ENCODE data around the gene SEMA5A. TPM values are rescaled to one million over a fixed set of nuclear protein-coding genes. Genes with fewer than 3 reads are reported as not detected.

Gene SEMA5A
- total RNA-seq, 1 donor from 2014 or later: 11.9 TPM

DNA sequence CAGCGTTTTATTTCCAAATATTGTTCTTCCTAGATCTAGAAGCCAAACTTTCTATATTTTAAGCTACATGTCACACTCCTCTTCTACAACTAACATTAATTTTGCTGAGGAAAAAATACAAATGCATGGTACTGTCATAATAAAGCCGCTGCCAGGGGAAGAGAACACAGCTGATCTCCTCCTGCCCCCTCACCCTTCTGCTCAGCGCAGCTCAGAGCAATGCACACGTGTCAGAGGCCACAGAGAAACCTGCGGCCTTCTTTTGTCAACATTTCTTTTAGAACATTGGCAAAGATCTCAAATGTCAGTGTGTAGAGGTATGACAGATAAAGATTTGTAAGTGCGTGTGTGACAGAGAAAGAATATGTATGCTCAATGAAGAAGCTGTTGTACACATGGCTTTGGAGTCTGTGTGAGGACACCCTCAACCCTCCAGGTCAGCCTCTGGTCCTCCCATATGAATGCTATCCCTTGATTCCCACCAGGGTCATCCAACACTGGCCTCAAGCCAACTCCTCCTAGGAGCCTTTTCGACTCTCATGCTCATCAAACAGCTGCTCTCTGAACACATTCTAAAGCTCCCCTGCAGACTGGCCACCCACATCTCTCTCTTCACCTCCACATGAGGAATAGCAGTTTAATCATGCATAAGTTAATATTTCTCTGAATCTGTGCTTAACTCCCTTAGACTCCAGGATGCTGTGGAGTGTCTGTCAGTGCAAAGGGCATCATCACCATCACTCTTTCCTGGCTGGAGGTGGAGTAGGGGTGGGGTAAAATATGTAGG lies 43.4 kb upstream of the SEMA5A start:
- Histone ChIP-seq H3K9me3 (ENCODE audit: low read depth) (no peaks in the 10 kb centered on the region), H3K4me1 (no peaks in the 10 kb centered on the region), H3K27me3 (no peaks in the 10 kb centered on the region), H3F3A (ENCODE audit: low read depth) (no peaks in the 10 kb centered on the region), H4K20me1 (ENCODE audit: low read depth) (no peaks in the 10 kb centered on the region), H3K36me3 (no peaks in the 10 kb centered on the region), H3K79me2 (ENCODE audit: low read depth) (no peaks in the 10 kb centered on the region), H3K4me2 (no peak overlapping the region), H3K9ac (no peak overlapping the region), H3K27ac (no peak overlapping the region), H2AFZ (replicated peaks) (no peak overlapping the region), H3K4me3 (no peak overlapping the region)
- Mint-ChIP-seq H3K27me3 (ENCODE audit: insufficient read depth, low read depth) (peaks cover 13% of the 10 kb centered on the region), H3K9me3 (peaks cover 2% of the 10 kb centered on the region), H3K36me3 (no peaks in the 10 kb centered on the region), H3K4me1 (peaks cover 13% of the 10 kb centered on the region), H3K4me3 (no peak overlapping the region), H3K27ac (no peak overlapping the region)
- DNase-seq (ENCODE audit: low spot score): no peak
- TF ChIP-seq EZH2phosphoT487 (IDR thresholded peaks at IDR 0.05) (no peak), EZH2 (IDR thresholded peaks at IDR 0.05) (no peak)

DNA sequence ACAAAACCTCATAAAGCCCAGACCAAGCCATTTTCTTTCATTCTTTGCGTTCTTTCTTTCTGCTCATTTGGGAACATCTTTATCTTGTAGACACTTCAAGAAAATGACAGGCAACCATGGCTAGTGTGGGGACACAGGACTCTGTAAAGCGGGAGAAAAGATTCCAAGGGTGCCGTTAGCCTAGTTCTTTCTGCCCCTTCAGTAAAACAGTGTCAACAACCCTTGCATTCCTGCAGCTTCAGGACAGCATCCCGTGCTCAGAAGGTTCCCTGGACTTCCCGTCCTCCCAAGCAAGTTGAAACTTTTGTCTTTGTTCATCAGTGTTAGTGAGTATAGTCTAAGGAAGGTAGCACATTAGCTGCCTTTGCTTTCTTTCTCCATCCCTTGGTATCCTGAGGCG lies 42.4 kb upstream of the SEMA5A start:
- DNase-seq (ENCODE audit: low spot score): no peak
- Histone ChIP-seq H3K27ac (no peak overlapping the region), H3K9me3 (ENCODE audit: low read depth) (no peaks in the 10 kb centered on the region), H3K9ac (no peak overlapping the region), H3K27me3 (no peaks in the 10 kb centered on the region), H3K4me1 (no peaks in the 10 kb centered on the region), H3F3A (ENCODE audit: low read depth) (no peaks in the 10 kb centered on the region), H3K4me3 (no peak overlapping the region), H3K36me3 (no peaks in the 10 kb centered on the region), H2AFZ (replicated peaks) (no peak overlapping the region), H3K4me2 (no peak overlapping the region), H3K79me2 (ENCODE audit: low read depth) (no peaks in the 10 kb centered on the region), H4K20me1 (ENCODE audit: low read depth) (no peaks in the 10 kb centered on the region)
- H3K27ac Mint-ChIP-seq: no peak overlapping the region
- H3K4me3 Mint-ChIP-seq: no peak overlapping the region
- TF ChIP-seq EZH2 (IDR thresholded peaks at IDR 0.05): no peak
- no peak for TF ChIP-seq EZH2phosphoT487 (IDR thresholded peaks at IDR 0.05)
- TF ChIP-seq, protein P1, sequence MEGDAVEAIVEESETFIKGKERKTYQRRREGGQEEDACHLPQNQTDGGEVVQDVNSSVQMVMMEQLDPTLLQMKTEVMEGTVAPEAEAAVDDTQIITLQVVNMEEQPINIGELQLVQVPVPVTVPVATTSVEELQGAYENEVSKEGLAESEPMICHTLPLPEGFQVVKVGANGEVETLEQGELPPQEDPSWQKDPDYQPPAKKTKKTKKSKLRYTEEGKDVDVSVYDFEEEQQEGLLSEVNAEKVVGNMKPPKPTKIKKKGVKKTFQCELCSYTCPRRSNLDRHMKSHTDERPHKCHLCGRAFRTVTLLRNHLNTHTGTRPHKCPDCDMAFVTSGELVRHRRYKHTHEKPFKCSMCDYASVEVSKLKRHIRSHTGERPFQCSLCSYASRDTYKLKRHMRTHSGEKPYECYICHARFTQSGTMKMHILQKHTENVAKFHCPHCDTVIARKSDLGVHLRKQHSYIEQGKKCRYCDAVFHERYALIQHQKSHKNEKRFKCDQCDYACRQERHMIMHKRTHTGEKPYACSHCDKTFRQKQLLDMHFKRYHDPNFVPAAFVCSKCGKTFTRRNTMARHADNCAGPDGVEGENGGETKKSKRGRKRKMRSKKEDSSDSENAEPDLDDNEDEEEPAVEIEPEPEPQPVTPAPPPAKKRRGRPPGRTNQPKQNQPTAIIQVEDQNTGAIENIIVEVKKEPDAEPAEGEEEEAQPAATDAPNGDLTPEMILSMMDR (IDR thresholded peaks at IDR 0.05): no peak
- H3K4me1 Mint-ChIP-seq: peaks cover 15% of the 10 kb centered on the region
- peaks cover 9% of the 10 kb centered on the region for H3K27me3 Mint-ChIP-seq (ENCODE audit: insufficient read depth, low read depth)
- peaks cover 2% of the 10 kb centered on the region for H3K9me3 Mint-ChIP-seq
- H3K36me3 Mint-ChIP-seq: no peaks in the 10 kb centered on the region

DNA sequence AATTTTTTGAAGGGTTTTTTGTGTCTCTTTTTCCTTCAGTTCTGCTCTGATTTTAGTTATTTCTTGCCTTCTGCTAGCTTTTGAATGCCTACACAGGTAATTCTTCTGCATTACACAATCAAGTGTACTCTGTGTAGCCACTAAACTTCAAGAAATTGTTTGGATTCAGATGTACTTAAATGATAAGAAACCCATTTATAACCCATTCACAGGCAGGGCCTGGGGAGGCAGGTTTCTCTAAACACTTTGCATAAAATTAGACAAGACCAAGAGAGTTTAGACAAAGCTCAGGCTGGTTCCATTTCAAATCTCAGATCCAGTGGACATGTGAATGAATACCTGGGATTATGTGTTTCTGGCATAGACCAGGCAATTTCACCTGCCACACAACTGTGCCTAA lies 41.3 kb upstream of the SEMA5A start:
- no peaks in the 10 kb centered on the region for H4K20me1 ChIP-seq (ENCODE audit: low read depth)
- DNase-seq (ENCODE audit: low spot score): no peak
- H3K36me3 Mint-ChIP-seq: no peaks in the 10 kb centered on the region
- no peak overlapping the region for H3K4me2 ChIP-seq
- H3K27ac ChIP-seq: no peak overlapping the region
- H3K27me3 ChIP-seq: no peaks in the 10 kb centered on the region
- H3K9me3 ChIP-seq (ENCODE audit: low read depth): no peaks in the 10 kb centered on the region
- no peak overlapping the region for H3K27ac Mint-ChIP-seq
- no peak overlapping the region for H3K4me3 Mint-ChIP-seq
- peaks cover 8% of the 10 kb centered on the region for H3K27me3 Mint-ChIP-seq (ENCODE audit: insufficient read depth, low read depth)
- peaks cover 2% of the 10 kb centered on the region for H3K9me3 Mint-ChIP-seq
- H3K4me1 ChIP-seq: no peaks in the 10 kb centered on the region
- H3K4me1 Mint-ChIP-seq: peaks cover 16% of the 10 kb centered on the region
- H3K79me2 ChIP-seq (ENCODE audit: low read depth): no peaks in the 10 kb centered on the region
- TF ChIP-seq EZH2phosphoT487 (IDR thresholded peaks at IDR 0.05) (no peak), EZH2 (IDR thresholded peaks at IDR 0.05) (no peak)
- TF ChIP-seq, protein P1 (IDR thresholded peaks at IDR 0.05): no peak
- H3K9ac ChIP-seq: no peak overlapping the region
- H3K36me3 ChIP-seq: no peaks in the 10 kb centered on the region
- no peak overlapping the region for H2AFZ ChIP-seq (replicated peaks)
- H3F3A ChIP-seq (ENCODE audit: low read depth): no peaks in the 10 kb centered on the region
- no peak overlapping the region for H3K4me3 ChIP-seq

DNA sequence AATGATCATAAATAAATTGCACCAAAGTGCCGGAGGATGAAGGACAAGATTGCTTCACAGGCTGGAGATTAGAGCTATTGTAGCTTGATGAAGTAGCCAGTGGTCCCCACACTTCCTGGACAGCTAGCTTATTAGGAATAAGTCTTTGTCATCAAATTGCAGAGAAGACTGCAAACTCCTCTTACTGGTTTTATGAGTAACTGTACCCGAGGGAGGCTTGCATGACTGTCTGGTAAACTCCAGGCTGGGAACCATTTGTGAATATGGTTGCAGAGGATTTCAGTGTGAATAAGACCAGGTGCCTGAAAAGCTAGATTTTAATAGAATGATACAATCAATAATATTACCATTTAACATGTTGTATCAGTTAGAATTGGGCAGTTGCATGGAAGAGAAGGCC lies 36.5 kb upstream of the SEMA5A start:
- peaks cover 2% of the 10 kb centered on the region for H3K9me3 Mint-ChIP-seq
- H3K27ac Mint-ChIP-seq: no peak overlapping the region
- H3K4me1 Mint-ChIP-seq: peaks cover 8% of the 10 kb centered on the region
- no peak overlapping the region for H3K4me3 ChIP-seq
- H3F3A ChIP-seq (ENCODE audit: low read depth): no peaks in the 10 kb centered on the region
- TF ChIP-seq, protein P1 (IDR thresholded peaks at IDR 0.05): no peak
- TF ChIP-seq EZH2 (IDR thresholded peaks at IDR 0.05) (no peak), EZH2phosphoT487 (IDR thresholded peaks at IDR 0.05) (no peak)
- no peaks in the 10 kb centered on the region for H3K36me3 ChIP-seq
- no peaks in the 10 kb centered on the region for H4K20me1 ChIP-seq (ENCODE audit: low read depth)
- no peaks in the 10 kb centered on the region for H3K36me3 Mint-ChIP-seq
- no peaks in the 10 kb centered on the region for H3K9me3 ChIP-seq (ENCODE audit: low read depth)
- no peak overlapping the region for H2AFZ ChIP-seq (replicated peaks)
- no peaks in the 10 kb centered on the region for H3K27me3 ChIP-seq
- H3K27ac ChIP-seq: no peak overlapping the region
- H3K4me3 Mint-ChIP-seq: no peak overlapping the region
- H3K27me3 Mint-ChIP-seq (ENCODE audit: insufficient read depth, low read depth): no peaks in the 10 kb centered on the region
- no peak for DNase-seq (ENCODE audit: low spot score)
- no peaks in the 10 kb centered on the region for H3K79me2 ChIP-seq (ENCODE audit: low read depth)
- no peaks in the 10 kb centered on the region for H3K4me1 ChIP-seq
- no peak overlapping the region for H3K4me2 ChIP-seq
- H3K9ac ChIP-seq: no peak overlapping the region
